WTC11 (cell line): Measurements from ENCODE around the gene SMAD7.

Source experiments
- JUN ChIP-seq: sonication (generic); formaldehyde crosslinking; IDR thresholded peaks from 2 replicates; pipeline ENCODE4 v1.8.0; 2023; ENCODE audit warnings: mild to moderate bottlenecking, missing genetic modification reagents
- NFYB ChIP-seq: sonication (generic); formaldehyde crosslinking; conservative IDR thresholded peaks from 2 replicates; pipeline ENCODE4 v1.8.0; 2022; ENCODE audit warnings: low read depth, missing genetic modification reagents
- TEAD1 ChIP-seq: sonication (generic); formaldehyde crosslinking; IDR thresholded peaks from 2 replicates; pipeline ENCODE4 v1.8.0; 2022; ENCODE audit warnings: mild to moderate bottlenecking, missing genetic modification reagents
- ZNF232 ChIP-seq: sonication (generic); formaldehyde crosslinking; IDR thresholded peaks from 2 replicates; pipeline ENCODE4 v1.8.0; 2022; ENCODE audit warnings: mild to moderate bottlenecking, missing genetic modification reagents
- ZNF416 ChIP-seq: fragments of 250-450 bp; sonication (Bioruptor Pico); IDR thresholded peaks from 2 replicates; pipeline ENCODE4 v1.9.0; 2021; ENCODE audit warnings: mild to moderate bottlenecking, inconsistent platforms
- TF ChIP-seq, protein P1 (sequence below): sonication (generic); formaldehyde crosslinking; IDR thresholded peaks from 2 replicates; pipeline ENCODE4 v1.8.0; 2023; ENCODE audit warnings: missing genetic modification reagents, mild to moderate bottlenecking, borderline replicate concordance
- TF ChIP-seq, protein P2 (sequence below): fragments of 200-600 bp; IDR thresholded peaks from 2 replicates; pipeline ENCODE4 v1.8.0; 2022; ENCODE audit warnings: antibody characterized with exemption
- TF ChIP-seq, protein P3 (sequence below): sonication (generic); formaldehyde crosslinking; conservative IDR thresholded peaks from 2 replicates; pipeline ENCODE4 v1.8.1; 2022; ENCODE audit warnings: mild to moderate bottlenecking, missing genetic modification reagents
- TF ChIP-seq, protein P4 (sequence below): sonication (generic); formaldehyde crosslinking; IDR thresholded peaks from 2 replicates; pipeline ENCODE4 v1.8.0; 2022; ENCODE audit warnings: mild to moderate bottlenecking, missing genetic modification reagents
- TF ChIP-seq, protein P5 (sequence below): sonication (generic); formaldehyde crosslinking; IDR thresholded peaks from 2 replicates; pipeline ENCODE4 v1.8.1; 2023; ENCODE audit warnings: mild to moderate bottlenecking, missing genetic modification reagents
- TF ChIP-seq, protein P6 (sequence below): sonication (generic); formaldehyde crosslinking; IDR thresholded peaks from 2 replicates; pipeline ENCODE4 v1.8.1; 2022; ENCODE audit warnings: low read depth, missing genetic modification reagents, borderline replicate concordance
- TF ChIP-seq, protein P7 (sequence below): sonication (generic); formaldehyde crosslinking; IDR thresholded peaks from 2 replicates; pipeline ENCODE4 v1.8.1; 2023; ENCODE audit warnings: mild to moderate bottlenecking, missing genetic modification reagents, moderate library complexity
- TF ChIP-seq, protein P8 (sequence below): sonication (generic); formaldehyde crosslinking; IDR thresholded peaks from 2 replicates; pipeline ENCODE4 v1.8.1; 2023; ENCODE audit warnings: mild to moderate bottlenecking, missing genetic modification reagents, moderate library complexity

DNA sequence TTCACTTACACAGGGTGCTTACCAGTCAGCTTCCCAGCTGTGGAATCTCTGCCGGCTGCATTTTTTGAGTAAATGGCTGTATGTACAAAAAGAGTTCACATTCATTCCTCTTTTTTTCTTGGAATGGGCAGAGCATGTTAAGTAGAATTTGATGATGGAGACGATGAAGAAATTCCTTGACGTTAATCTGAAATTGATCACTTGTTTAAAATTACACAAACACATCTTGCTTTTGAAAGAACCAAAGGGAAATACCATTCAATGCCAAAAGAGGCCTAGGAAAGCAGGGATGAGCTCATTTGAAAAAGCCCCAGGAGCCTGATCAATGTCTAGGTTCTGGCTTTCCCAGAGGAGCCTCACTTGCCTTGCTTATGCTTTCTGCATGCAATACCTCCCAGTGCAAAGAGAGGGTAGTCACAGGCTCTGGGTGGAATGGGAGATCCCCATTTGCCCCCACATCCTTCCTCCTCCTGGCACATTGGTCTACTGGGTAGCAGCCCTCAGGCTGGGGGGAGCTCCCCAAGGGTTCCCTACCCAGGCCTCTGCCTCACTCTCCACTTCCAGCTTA is 12.3 kb upstream of the SMAD7 start:
- TF ChIP-seq, protein P1, sequence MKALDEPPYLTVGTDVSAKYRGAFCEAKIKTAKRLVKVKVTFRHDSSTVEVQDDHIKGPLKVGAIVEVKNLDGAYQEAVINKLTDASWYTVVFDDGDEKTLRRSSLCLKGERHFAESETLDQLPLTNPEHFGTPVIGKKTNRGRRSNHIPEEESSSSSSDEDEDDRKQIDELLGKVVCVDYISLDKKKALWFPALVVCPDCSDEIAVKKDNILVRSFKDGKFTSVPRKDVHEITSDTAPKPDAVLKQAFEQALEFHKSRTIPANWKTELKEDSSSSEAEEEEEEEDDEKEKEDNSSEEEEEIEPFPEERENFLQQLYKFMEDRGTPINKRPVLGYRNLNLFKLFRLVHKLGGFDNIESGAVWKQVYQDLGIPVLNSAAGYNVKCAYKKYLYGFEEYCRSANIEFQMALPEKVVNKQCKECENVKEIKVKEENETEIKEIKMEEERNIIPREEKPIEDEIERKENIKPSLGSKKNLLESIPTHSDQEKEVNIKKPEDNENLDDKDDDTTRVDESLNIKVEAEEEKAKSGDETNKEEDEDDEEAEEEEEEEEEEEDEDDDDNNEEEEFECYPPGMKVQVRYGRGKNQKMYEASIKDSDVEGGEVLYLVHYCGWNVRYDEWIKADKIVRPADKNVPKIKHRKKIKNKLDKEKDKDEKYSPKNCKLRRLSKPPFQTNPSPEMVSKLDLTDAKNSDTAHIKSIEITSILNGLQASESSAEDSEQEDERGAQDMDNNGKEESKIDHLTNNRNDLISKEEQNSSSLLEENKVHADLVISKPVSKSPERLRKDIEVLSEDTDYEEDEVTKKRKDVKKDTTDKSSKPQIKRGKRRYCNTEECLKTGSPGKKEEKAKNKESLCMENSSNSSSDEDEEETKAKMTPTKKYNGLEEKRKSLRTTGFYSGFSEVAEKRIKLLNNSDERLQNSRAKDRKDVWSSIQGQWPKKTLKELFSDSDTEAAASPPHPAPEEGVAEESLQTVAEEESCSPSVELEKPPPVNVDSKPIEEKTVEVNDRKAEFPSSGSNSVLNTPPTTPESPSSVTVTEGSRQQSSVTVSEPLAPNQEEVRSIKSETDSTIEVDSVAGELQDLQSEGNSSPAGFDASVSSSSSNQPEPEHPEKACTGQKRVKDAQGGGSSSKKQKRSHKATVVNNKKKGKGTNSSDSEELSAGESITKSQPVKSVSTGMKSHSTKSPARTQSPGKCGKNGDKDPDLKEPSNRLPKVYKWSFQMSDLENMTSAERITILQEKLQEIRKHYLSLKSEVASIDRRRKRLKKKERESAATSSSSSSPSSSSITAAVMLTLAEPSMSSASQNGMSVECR: no peak
- TF ChIP-seq ZNF416 (no peak), ZNF232 (CRISPR knock-in tag) (no peak), TEAD1 (CRISPR knock-in tag) (no peak), JUN (no peak), NFYB (CRISPR knock-in tag) (no peak)
- TF ChIP-seq, protein P2, sequence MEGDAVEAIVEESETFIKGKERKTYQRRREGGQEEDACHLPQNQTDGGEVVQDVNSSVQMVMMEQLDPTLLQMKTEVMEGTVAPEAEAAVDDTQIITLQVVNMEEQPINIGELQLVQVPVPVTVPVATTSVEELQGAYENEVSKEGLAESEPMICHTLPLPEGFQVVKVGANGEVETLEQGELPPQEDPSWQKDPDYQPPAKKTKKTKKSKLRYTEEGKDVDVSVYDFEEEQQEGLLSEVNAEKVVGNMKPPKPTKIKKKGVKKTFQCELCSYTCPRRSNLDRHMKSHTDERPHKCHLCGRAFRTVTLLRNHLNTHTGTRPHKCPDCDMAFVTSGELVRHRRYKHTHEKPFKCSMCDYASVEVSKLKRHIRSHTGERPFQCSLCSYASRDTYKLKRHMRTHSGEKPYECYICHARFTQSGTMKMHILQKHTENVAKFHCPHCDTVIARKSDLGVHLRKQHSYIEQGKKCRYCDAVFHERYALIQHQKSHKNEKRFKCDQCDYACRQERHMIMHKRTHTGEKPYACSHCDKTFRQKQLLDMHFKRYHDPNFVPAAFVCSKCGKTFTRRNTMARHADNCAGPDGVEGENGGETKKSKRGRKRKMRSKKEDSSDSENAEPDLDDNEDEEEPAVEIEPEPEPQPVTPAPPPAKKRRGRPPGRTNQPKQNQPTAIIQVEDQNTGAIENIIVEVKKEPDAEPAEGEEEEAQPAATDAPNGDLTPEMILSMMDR: no peak
- TF ChIP-seq, protein P3, sequence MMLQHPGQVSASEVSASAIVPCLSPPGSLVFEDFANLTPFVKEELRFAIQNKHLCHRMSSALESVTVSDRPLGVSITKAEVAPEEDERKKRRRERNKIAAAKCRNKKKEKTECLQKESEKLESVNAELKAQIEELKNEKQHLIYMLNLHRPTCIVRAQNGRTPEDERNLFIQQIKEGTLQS: no peak
- TF ChIP-seq, protein P4, sequence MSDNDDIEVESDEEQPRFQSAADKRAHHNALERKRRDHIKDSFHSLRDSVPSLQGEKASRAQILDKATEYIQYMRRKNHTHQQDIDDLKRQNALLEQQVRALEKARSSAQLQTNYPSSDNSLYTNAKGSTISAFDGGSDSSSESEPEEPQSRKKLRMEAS (CRISPR knock-in tag): no peak
- TF ChIP-seq, protein P5, sequence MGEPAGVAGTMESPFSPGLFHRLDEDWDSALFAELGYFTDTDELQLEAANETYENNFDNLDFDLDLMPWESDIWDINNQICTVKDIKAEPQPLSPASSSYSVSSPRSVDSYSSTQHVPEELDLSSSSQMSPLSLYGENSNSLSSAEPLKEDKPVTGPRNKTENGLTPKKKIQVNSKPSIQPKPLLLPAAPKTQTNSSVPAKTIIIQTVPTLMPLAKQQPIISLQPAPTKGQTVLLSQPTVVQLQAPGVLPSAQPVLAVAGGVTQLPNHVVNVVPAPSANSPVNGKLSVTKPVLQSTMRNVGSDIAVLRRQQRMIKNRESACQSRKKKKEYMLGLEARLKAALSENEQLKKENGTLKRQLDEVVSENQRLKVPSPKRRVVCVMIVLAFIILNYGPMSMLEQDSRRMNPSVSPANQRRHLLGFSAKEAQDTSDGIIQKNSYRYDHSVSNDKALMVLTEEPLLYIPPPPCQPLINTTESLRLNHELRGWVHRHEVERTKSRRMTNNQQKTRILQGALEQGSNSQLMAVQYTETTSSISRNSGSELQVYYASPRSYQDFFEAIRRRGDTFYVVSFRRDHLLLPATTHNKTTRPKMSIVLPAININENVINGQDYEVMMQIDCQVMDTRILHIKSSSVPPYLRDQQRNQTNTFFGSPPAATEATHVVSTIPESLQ: no peak
- TF ChIP-seq, protein P6, sequence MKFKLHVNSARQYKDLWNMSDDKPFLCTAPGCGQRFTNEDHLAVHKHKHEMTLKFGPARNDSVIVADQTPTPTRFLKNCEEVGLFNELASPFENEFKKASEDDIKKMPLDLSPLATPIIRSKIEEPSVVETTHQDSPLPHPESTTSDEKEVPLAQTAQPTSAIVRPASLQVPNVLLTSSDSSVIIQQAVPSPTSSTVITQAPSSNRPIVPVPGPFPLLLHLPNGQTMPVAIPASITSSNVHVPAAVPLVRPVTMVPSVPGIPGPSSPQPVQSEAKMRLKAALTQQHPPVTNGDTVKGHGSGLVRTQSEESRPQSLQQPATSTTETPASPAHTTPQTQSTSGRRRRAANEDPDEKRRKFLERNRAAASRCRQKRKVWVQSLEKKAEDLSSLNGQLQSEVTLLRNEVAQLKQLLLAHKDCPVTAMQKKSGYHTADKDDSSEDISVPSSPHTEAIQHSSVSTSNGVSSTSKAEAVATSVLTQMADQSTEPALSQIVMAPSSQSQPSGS (CRISPR knock-in tag): no peak
- TF ChIP-seq, protein P7, sequence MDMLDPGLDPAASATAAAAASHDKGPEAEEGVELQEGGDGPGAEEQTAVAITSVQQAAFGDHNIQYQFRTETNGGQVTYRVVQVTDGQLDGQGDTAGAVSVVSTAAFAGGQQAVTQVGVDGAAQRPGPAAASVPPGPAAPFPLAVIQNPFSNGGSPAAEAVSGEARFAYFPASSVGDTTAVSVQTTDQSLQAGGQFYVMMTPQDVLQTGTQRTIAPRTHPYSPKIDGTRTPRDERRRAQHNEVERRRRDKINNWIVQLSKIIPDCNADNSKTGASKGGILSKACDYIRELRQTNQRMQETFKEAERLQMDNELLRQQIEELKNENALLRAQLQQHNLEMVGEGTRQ (CRISPR knock-in tag): no peak
- TF ChIP-seq, protein P8, sequence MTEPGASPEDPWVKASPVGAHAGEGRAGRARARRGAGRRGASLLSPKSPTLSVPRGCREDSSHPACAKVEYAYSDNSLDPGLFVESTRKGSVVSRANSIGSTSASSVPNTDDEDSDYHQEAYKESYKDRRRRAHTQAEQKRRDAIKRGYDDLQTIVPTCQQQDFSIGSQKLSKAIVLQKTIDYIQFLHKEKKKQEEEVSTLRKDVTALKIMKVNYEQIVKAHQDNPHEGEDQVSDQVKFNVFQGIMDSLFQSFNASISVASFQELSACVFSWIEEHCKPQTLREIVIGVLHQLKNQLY (CRISPR knock-in tag): no peak
